Measurements from ENCODE around the gene SPIRE2.
"Not testable (repeated sequence)": the region's sequence is repeated elsewhere in the genome, so short reads cannot be mapped to it uniquely, and the experiment has no call there.

SPIRE2 gene

GRCh38 chr16:89815639-89816348 lies 12.5 kb upstream of the SPIRE2 start:
- peak; percentile 30 for DNase-seq (ENCODE audit: low read depth)
- Histone ChIP-seq H3K4me1 (ENCODE audit: control insufficient read depth, insufficient read depth, low read length) (no peaks in the 10 kb centered on the region), H3K27me3 (replicated peaks; ENCODE audit: control insufficient read depth, insufficient read depth, low read length) (no peaks in the 10 kb centered on the region), H3K9ac (ENCODE audit: low read length) (peak overlapping the region; percentile 86), H3K36me3 (ENCODE audit: control insufficient read depth, insufficient read depth, low read length, severe bottlenecking) (no peaks in the 10 kb centered on the region), H3K4me3 (ENCODE audit: low read length) (peak overlapping the region; percentile 92), H3K9me3 (ENCODE audit: control insufficient read depth, low read length) (no peaks in the 10 kb centered on the region)

GRCh38 chr16:89818851-89819403 lies 9.3 kb upstream of the SPIRE2 start:
- H3K36me3 ChIP-seq (ENCODE audit: control insufficient read depth, insufficient read depth, low read length, severe bottlenecking); H3K4me1 ChIP-seq (ENCODE audit: control insufficient read depth, insufficient read depth, low read length); H3K27me3 ChIP-seq (replicated peaks; ENCODE audit: control insufficient read depth, insufficient read depth, low read length); H3K9ac ChIP-seq (ENCODE audit: low read length); DNase-seq (ENCODE audit: low read depth); H3K4me3 ChIP-seq (ENCODE audit: low read length); H3K9me3 ChIP-seq (ENCODE audit: control insufficient read depth, low read length): not testable (repeated sequence)

- H3K27me3 ChIP-seq (replicated peaks; ENCODE audit: control insufficient read depth, insufficient read depth, low read length); H3K36me3 ChIP-seq (ENCODE audit: control insufficient read depth, insufficient read depth, low read length, severe bottlenecking); H3K9me3 ChIP-seq (ENCODE audit: control insufficient read depth, low read length); H3K4me1 ChIP-seq (ENCODE audit: control insufficient read depth, insufficient read depth, low read length); H3K9ac ChIP-seq (ENCODE audit: low read length); DNase-seq (ENCODE audit: low read depth); H3K4me3 ChIP-seq (ENCODE audit: low read length): not testable (repeated sequence)
Observed at GRCh38 chr16:89819448-89819847, 8.8 kb upstream of the SPIRE2 start.

GRCh38 chr16:89821438-89822187 lies 6.7 kb upstream of the SPIRE2 start:
- Histone ChIP-seq H3K36me3 (ENCODE audit: control insufficient read depth, insufficient read depth, low read length, severe bottlenecking) (no peaks in the 10 kb centered on the region), H3K4me1 (ENCODE audit: control insufficient read depth, insufficient read depth, low read length) (no peaks in the 10 kb centered on the region), H3K4me3 (ENCODE audit: low read length) (no peak overlapping the region), H3K9ac (ENCODE audit: low read length) (no peak overlapping the region), H3K27me3 (replicated peaks; ENCODE audit: control insufficient read depth, insufficient read depth, low read length) (no peaks in the 10 kb centered on the region), H3K9me3 (ENCODE audit: control insufficient read depth, low read length) (no peaks in the 10 kb centered on the region)
- no peak for DNase-seq (ENCODE audit: low read depth)

- DNase-seq (ENCODE audit: low read depth): no peak
- H3K9ac ChIP-seq (ENCODE audit: low read length): no peak overlapping the region
- H3K4me1 ChIP-seq (ENCODE audit: control insufficient read depth, insufficient read depth, low read length): peaks cover 3% of the 10 kb centered on the region
- no peaks in the 10 kb centered on the region for H3K36me3 ChIP-seq (ENCODE audit: control insufficient read depth, insufficient read depth, low read length, severe bottlenecking)
- H3K27me3 ChIP-seq (replicated peaks; ENCODE audit: control insufficient read depth, insufficient read depth, low read length): no peaks in the 10 kb centered on the region
- H3K9me3 ChIP-seq (ENCODE audit: control insufficient read depth, low read length): no peaks in the 10 kb centered on the region
- H3K4me3 ChIP-seq (ENCODE audit: low read length): no peak overlapping the region
Observed at GRCh38 chr16:89822188-89823086, 5.8 kb upstream of the SPIRE2 start.

- no peaks in the 10 kb centered on the region for H3K27me3 ChIP-seq (replicated peaks; ENCODE audit: control insufficient read depth, insufficient read depth, low read length)
- DNase-seq (ENCODE audit: low read depth): no peak
- no peaks in the 10 kb centered on the region for H3K36me3 ChIP-seq (ENCODE audit: control insufficient read depth, insufficient read depth, low read length, severe bottlenecking)
- H3K9me3 ChIP-seq (ENCODE audit: control insufficient read depth, low read length): no peaks in the 10 kb centered on the region
- H3K4me1 ChIP-seq (ENCODE audit: control insufficient read depth, insufficient read depth, low read length): peaks cover 7% of the 10 kb centered on the region
- H3K4me3 ChIP-seq (ENCODE audit: low read length): no peak overlapping the region
- no peak overlapping the region for H3K9ac ChIP-seq (ENCODE audit: low read length)
Observed at GRCh38 chr16:89823087-89823823, 5.0 kb upstream of the SPIRE2 start.

GRCh38 chr16:89823824-89824148 lies 4.5 kb upstream of the SPIRE2 start:
- H3K9me3 ChIP-seq (ENCODE audit: control insufficient read depth, low read length); H3K4me3 ChIP-seq (ENCODE audit: low read length); H3K36me3 ChIP-seq (ENCODE audit: control insufficient read depth, insufficient read depth, low read length, severe bottlenecking); H3K9ac ChIP-seq (ENCODE audit: low read length); H3K4me1 ChIP-seq (ENCODE audit: control insufficient read depth, insufficient read depth, low read length); DNase-seq (ENCODE audit: low read depth); H3K27me3 ChIP-seq (replicated peaks; ENCODE audit: control insufficient read depth, insufficient read depth, low read length): not testable (repeated sequence)

GRCh38 chr16:89826531-89827382 lies 1.5 kb upstream of the SPIRE2 start:
- Histone ChIP-seq H3K4me3 (ENCODE audit: low read length) (no peak overlapping the region), H3K9me3 (ENCODE audit: control insufficient read depth, low read length) (no peaks in the 10 kb centered on the region), H3K36me3 (ENCODE audit: control insufficient read depth, insufficient read depth, low read length, severe bottlenecking) (no peaks in the 10 kb centered on the region), H3K4me1 (ENCODE audit: control insufficient read depth, insufficient read depth, low read length) (peaks cover 7% of the 10 kb centered on the region), H3K9ac (ENCODE audit: low read length) (peak overlapping the region; percentile 67), H3K27me3 (replicated peaks; ENCODE audit: control insufficient read depth, insufficient read depth, low read length) (no peaks in the 10 kb centered on the region)
- DNase-seq (ENCODE audit: low read depth): no peak

GRCh38 chr16:89827383-89828198 lies 684 bp upstream of the SPIRE2 start:
- peak overlapping the region; percentile 67 for H3K9ac ChIP-seq (ENCODE audit: low read length)
- peaks cover 7% of the 10 kb centered on the region for H3K4me1 ChIP-seq (ENCODE audit: control insufficient read depth, insufficient read depth, low read length)
- DNase-seq (ENCODE audit: low read depth): peak; percentile 63
- no peaks in the 10 kb centered on the region for H3K9me3 ChIP-seq (ENCODE audit: control insufficient read depth, low read length)
- H3K27me3 ChIP-seq (replicated peaks; ENCODE audit: control insufficient read depth, insufficient read depth, low read length): no peaks in the 10 kb centered on the region
- H3K4me3 ChIP-seq (ENCODE audit: low read length): peak overlapping the region; percentile 81
- no peaks in the 10 kb centered on the region for H3K36me3 ChIP-seq (ENCODE audit: control insufficient read depth, insufficient read depth, low read length, severe bottlenecking)
